HG02884 (cell line): Measurements from ENCODE around the gene NR0B2.
A peak's percentile ranks its signal among the peaks of the same experiment; 100 is the strongest.
"Not testable (repeated sequence)": the region's sequence is repeated elsewhere in the genome, so short reads cannot be mapped to it uniquely, and the experiment has no call there.

Source experiments
- ATAC-seq: cut with Tn5 transposase; IDR thresholded peaks from one replicate; pipeline ENCODE4 v1.9.1; 2021; ENCODE audit warnings: mild to moderate bottlenecking, moderate library complexity; ENCODE audit not compliant: unreplicated experiment

Gene NR0B2

DNA sequence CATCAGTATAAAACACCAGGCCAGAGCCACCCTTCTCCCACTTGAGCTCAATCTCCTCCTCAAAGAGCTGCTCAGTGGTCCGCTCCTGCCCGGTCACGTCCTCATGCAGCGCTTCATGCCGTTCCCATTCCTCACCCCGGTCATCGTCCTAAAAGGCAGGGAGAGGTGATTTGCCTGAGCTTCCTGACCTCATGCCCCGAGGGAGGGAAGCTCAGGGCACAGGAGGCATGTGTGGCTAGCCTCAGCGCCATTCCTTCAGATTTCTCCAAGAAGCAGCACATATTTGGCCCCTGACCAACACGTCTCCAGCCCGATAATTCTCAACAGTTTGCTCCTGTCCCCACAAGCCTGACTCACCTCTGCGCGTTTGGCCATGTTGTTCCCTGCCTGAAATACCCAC lies 19.5 kb downstream of the NR0B2 start:
- no peak for ATAC-seq

- peak; percentile 27 for ATAC-seq
Measured at GRCh38 chr1:26890467-26890796, 23.3 kb downstream of the NR0B2 start.

- peak; percentile 83 for ATAC-seq
Measured at GRCh38 chr1:26889551-26890466, 24.0 kb downstream of the NR0B2 start, which contains the start of gene GPN2. TSS of gene GPN2 (minus strand) at chr1:26890283. CDS start at chr1:26890096, 187 bp downstream.

DNA sequence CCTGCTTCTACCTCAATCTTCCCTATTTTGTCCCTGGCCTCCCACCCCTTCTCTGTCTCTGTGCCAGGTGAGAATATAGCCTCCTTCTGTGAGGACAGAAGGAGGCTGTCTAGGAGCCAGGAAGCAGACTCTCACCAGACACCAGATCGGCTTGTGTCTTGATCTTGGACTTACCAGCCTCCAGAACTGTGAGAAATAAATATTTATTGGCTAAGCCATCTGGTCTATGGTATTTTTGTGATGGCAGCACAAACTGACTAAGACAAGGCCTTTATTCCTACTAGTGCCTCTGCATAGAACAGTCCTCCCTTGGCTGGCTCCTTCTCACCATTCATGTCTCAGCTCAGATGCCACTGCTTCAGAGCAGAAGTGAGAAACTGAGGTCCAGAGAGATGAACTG lies 25.5 kb downstream of the NR0B2 start:
- no peak for ATAC-seq

GRCh38 chr1:26887125-26887524 lies 26.6 kb downstream of the NR0B2 start:
- no peak for ATAC-seq

GRCh38 chr1:26882696-26883463 lies 30.9 kb downstream of the NR0B2 start:
- ATAC-seq = no peak

DNA sequence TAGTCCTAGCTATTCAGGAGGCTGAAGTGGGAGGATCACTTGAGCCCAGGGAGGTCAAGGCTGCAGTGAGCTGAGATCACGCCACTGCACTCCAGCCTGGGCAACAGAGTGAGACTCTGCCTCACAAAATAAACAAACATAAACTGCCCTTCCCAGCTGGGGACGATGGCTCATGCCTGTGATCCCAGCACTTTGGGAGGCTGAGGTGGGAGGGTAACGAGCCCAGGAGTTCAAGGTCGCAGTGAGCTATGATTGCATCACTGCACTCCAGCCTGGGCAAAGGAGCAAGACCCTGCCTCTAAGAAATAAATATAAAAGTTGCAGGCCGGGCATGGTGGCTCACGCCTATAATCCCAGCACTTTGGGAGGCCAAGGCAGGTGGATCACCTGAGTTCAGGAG lies 32.2 kb downstream of the NR0B2 start:
- not testable (repeated sequence) for ATAC-seq

GRCh38 chr1:26879793-26880192 lies 34.0 kb downstream of the NR0B2 start:
- no peak for ATAC-seq

- ATAC-seq = no peak
Measured at GRCh38 chr1:26877326-26877725, 36.4 kb downstream of the NR0B2 start.

- ATAC-seq = no peak
Measured at GRCh38 chr1:26874896-26875295, 38.9 kb downstream of the NR0B2 start.

GRCh38 chr1:26873097-26873496 lies 40.7 kb downstream of the NR0B2 start:
- ATAC-seq = not testable (repeated sequence)

- ATAC-seq = peak; percentile 87
Measured at GRCh38 chr1:26864610-26865480, 48.9 kb downstream of the NR0B2 start.

GRCh38 chr1:26863685-26864077 lies 50.1 kb downstream of the NR0B2 start:
- ATAC-seq = no peak

- no peak for ATAC-seq
Measured at GRCh38 chr1:26862781-26863684, 50.7 kb downstream of the NR0B2 start, which contains the start of gene SFN. TSS of gene SFN (plus strand) at chr1:26863149. CDS start at chr1:26863213, 64 bp downstream.

- ATAC-seq = no peak
Measured at GRCh38 chr1:26861889-26862378, 51.8 kb downstream of the NR0B2 start.
